GM19397 (cell line): Measurements from ENCODE around the gene MYL7.

Source experiments
- ATAC-seq: cut with Tn5 transposase; IDR thresholded peaks from one replicate; pipeline ENCODE4 v1.9.1; 2021; ENCODE audit warnings: mild to moderate bottlenecking, moderate library complexity; ENCODE audit not compliant: unreplicated experiment

MYL7 gene

GRCh38 chr7:44101966-44102845, 38.9 kb downstream of the MYL7 start:
- ATAC-seq: no peak

- no peak for ATAC-seq
Measured at GRCh38 chr7:44101303-44101965, 39.7 kb downstream of the MYL7 start.

GRCh38 chr7:44100458-44101302, 40.5 kb downstream of the MYL7 start:
- no peak for ATAC-seq

- ATAC-seq: no peak
Measured at GRCh38 chr7:44099669-44100068, 41.5 kb downstream of the MYL7 start.

GRCh38 chr7:44098092-44099068, 42.8 kb downstream of the MYL7 start:
- ATAC-seq: no peak

- peak; percentile 69 for ATAC-seq
Measured at GRCh38 chr7:44097064-44097932, 43.8 kb downstream of the MYL7 start.

GRCh38 chr7:44096326-44096881, 44.7 kb downstream of the MYL7 start:
- no peak for ATAC-seq

GRCh38 chr7:44095781-44096180, 45.4 kb downstream of the MYL7 start:
- no peak for ATAC-seq

- no peak for ATAC-seq
Measured at GRCh38 chr7:44094883-44095592, 46.1 kb downstream of the MYL7 start.

GRCh38 chr7:44094365-44094764, 46.8 kb downstream of the MYL7 start:
- no peak for ATAC-seq

- ATAC-seq: no peak
Measured at GRCh38 chr7:44093102-44093641, 48.0 kb downstream of the MYL7 start.
